K562 (cell line): ENCODE measurements around the gene ADIPOR2.

Experiments
- EGR1 ChIP-seq: fragments of 450-650 bp; conservative IDR thresholded peaks from 2 replicates; pipeline ENCODE4 v1.6.1; 2017; ENCODE audit warnings: mild to moderate bottlenecking
- FOXM1 ChIP-seq, 2 experiments: fragments of 450-650 bp in 1 of 2; sonication (generic) in 1 of 2; formaldehyde crosslinking in 1 of 2; IDR thresholded peaks; 2 replicates each; pipeline versions ENCODE4 v1.6.1 to v1.9.0; 2017 to 2022; ENCODE audit warnings: low read depth in 2 of 2, mild to moderate bottlenecking in 2 of 2, missing genetic modification reagents in 1 of 2, moderate library complexity in 1 of 2
- HNRNPUL1 ChIP-seq: fragments of 200-400 bp; formaldehyde crosslinking; IDR thresholded peaks from 2 replicates; pipeline ENCODE4 v1.6.1; 2017; ENCODE audit warnings: low read length
- NFIC ChIP-seq: fragments of 450-650 bp; IDR thresholded peaks from 2 replicates; pipeline ENCODE4 v1.6.1; 2017; ENCODE audit warnings: mild to moderate bottlenecking, inconsistent platforms
- NFXL1 ChIP-seq: fragments of 450-650 bp; formaldehyde crosslinking; IDR thresholded peaks from 2 replicates; pipeline ENCODE4 v1.4.0; 2021; ENCODE audit warnings: mild to moderate bottlenecking
- POLR2A ChIP-seq: fragments of 450-650 bp; conservative IDR thresholded peaks from 2 replicates; pipeline ENCODE4 v1.6.1; 2016
- TF ChIP-seq, protein P1 (sequence below), 2 experiments: fragments of 450-650 bp in 1 of 2; sonication (generic) in 1 of 2; formaldehyde crosslinking; conservative IDR thresholded peaks; 2 replicates each; pipeline versions ENCODE4 v1.4.0 to v1.8.1; 2020 to 2022; ENCODE audit warnings: mild to moderate bottlenecking in 1 of 2, missing genetic modification reagents in 1 of 2
- TF ChIP-seq, protein P2 (sequence below), 2 experiments: fragments of 450-650 bp; formaldehyde crosslinking in 1 of 2; IDR thresholded peaks; 2 replicates each; pipeline versions ENCODE4 v1.4.0 to v1.6.1; 2014 to 2020; ENCODE audit warnings: mild to moderate bottlenecking in 2 of 2, borderline replicate concordance in 1 of 2, low read depth in 1 of 2
- TF ChIP-seq, protein P3 (sequence below), 2 experiments: fragments of 450-650 bp in 1 of 2; sonication (generic) in 1 of 2; formaldehyde crosslinking in 1 of 2; IDR thresholded peaks in 1 of 2; conservative IDR thresholded peaks in 1 of 2; 2 replicates each; pipeline versions ENCODE4 v1.6.1 to v1.8.1; 2016 to 2023; ENCODE audit warnings: mild to moderate bottlenecking in 2 of 2, moderate library complexity in 2 of 2, inconsistent platforms in 1 of 2, missing genetic modification reagents in 1 of 2
- TF ChIP-seq, protein P4 (sequence below): fragments of 150-350 bp; conservative IDR thresholded peaks from 2 replicates; pipeline ENCODE4 v1.6.1; 2014; ENCODE audit warnings: low read length

DNA sequence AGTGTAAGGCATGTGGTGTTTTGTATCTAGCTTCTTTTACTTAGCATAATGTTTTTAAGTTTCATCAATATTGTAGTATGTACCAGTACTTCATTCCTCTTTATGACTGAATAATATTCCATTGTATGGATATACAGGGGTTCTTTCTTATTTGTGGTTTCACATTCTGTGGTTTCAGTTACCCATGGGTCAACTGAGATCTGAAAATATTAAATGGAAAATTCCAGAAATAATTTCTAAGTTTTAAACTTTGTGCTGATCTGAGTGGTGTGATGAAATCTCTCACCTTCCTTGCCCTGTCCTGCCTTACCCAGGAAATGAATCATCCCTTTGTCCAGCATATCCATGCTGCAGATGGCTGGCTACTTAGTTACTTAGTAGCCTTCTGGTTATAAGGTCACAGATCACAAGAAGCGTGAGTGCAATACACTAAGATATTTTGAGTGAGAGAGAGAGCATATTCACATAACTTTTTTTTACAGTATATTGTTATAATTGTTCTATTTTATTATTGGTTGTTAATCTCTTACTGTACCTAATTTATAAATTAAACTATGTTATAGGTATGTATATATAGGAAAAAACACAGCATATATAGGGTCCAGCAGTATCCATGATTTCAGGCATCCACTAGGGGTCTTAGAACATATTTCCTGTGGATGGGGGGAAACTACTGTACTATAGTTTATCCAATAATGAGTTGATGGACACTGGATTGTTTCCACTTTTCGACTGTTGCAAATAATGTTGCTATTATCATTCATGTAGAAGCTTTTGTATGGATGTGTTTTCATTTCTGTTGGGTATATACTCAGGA is 69.9 kb downstream of the ADIPOR2 start:
- TF ChIP-seq NFXL1 (CRISPR knock-in tag) (no peak), NFIC (no peak), HNRNPUL1 (no peak), FOXM1 (IDR thresholded peaks at IDR 0.05; ENCODE audit: low read depth) (no peak), FOXM1 (CRISPR knock-in tag; IDR thresholded peaks at IDR 0.05; ENCODE audit: low read depth) (no peak), POLR2A (no peak), EGR1 (no peak)
- TF ChIP-seq, protein P1, sequence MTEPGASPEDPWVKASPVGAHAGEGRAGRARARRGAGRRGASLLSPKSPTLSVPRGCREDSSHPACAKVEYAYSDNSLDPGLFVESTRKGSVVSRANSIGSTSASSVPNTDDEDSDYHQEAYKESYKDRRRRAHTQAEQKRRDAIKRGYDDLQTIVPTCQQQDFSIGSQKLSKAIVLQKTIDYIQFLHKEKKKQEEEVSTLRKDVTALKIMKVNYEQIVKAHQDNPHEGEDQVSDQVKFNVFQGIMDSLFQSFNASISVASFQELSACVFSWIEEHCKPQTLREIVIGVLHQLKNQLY (CRISPR knock-in tag; conservative IDR thresholded peaks at IDR 0.05), result no peak
- TF ChIP-seq, protein P2, sequence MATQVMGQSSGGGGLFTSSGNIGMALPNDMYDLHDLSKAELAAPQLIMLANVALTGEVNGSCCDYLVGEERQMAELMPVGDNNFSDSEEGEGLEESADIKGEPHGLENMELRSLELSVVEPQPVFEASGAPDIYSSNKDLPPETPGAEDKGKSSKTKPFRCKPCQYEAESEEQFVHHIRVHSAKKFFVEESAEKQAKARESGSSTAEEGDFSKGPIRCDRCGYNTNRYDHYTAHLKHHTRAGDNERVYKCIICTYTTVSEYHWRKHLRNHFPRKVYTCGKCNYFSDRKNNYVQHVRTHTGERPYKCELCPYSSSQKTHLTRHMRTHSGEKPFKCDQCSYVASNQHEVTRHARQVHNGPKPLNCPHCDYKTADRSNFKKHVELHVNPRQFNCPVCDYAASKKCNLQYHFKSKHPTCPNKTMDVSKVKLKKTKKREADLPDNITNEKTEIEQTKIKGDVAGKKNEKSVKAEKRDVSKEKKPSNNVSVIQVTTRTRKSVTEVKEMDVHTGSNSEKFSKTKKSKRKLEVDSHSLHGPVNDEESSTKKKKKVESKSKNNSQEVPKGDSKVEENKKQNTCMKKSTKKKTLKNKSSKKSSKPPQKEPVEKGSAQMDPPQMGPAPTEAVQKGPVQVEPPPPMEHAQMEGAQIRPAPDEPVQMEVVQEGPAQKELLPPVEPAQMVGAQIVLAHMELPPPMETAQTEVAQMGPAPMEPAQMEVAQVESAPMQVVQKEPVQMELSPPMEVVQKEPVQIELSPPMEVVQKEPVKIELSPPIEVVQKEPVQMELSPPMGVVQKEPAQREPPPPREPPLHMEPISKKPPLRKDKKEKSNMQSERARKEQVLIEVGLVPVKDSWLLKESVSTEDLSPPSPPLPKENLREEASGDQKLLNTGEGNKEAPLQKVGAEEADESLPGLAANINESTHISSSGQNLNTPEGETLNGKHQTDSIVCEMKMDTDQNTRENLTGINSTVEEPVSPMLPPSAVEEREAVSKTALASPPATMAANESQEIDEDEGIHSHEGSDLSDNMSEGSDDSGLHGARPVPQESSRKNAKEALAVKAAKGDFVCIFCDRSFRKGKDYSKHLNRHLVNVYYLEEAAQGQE (IDR thresholded peaks at IDR 0.05; ENCODE audit: borderline replicate concordance), result no peak
- TF ChIP-seq, protein P2 (CRISPR knock-in tag; IDR thresholded peaks at IDR 0.05; ENCODE audit: low read depth), result no peak
- TF ChIP-seq, protein P3, sequence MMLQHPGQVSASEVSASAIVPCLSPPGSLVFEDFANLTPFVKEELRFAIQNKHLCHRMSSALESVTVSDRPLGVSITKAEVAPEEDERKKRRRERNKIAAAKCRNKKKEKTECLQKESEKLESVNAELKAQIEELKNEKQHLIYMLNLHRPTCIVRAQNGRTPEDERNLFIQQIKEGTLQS (IDR thresholded peaks at IDR 0.05), result peak; percentile 79; the same call in 1 of the 2 replicates
- TF ChIP-seq, protein P3 (CRISPR knock-in tag; conservative IDR thresholded peaks at IDR 0.05), result no peak
- TF ChIP-seq, protein P4, sequence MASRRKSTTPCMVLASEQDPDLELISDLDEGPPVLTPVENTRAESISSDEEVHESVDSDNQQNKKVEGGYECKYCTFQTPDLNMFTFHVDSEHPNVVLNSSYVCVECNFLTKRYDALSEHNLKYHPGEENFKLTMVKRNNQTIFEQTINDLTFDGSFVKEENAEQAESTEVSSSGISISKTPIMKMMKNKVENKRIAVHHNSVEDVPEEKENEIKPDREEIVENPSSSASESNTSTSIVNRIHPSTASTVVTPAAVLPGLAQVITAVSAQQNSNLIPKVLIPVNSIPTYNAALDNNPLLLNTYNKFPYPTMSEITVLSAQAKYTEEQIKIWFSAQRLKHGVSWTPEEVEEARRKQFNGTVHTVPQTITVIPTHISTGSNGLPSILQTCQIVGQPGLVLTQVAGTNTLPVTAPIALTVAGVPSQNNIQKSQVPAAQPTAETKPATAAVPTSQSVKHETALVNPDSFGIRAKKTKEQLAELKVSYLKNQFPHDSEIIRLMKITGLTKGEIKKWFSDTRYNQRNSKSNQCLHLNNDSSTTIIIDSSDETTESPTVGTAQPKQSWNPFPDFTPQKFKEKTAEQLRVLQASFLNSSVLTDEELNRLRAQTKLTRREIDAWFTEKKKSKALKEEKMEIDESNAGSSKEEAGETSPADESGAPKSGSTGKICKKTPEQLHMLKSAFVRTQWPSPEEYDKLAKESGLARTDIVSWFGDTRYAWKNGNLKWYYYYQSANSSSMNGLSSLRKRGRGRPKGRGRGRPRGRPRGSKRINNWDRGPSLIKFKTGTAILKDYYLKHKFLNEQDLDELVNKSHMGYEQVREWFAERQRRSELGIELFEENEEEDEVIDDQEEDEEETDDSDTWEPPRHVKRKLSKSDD, result no peak
